ENCODE measurements around the gene ZNF407.

Gene ZNF407

DNA sequence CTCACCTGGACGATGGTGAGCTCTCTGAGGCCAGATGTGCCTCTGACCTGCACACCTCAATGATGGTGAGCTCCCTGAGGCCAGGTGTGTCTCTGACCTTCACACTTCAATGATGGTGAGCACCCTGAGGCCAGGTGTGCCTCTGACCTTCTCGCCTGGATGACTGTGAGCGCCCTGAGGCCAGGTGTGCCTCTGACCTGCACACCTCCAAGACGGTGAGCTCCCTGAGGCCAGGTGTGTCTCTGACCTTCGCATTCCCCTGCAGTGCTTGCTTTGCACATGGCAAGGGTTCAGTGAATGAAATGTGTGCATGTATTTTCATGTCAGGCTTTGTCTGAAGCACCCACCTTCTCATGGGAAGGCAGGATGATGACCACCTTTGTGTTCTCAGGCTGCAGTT lies 515.8 kb downstream of the ZNF407 start:
- DNase-seq = no peak

- no peak for DNase-seq
Observed at GRCh38 chr18:75114231-75114764, 516.6 kb downstream of the ZNF407 start.
